Stimulated activated CD4-positive, alpha-beta T cell treated with anti-CD3 and anti-CD28 coated beads, TNF-alpha, amount 100 ng/mL, for 4 hours (primary cell): ENCODE data around the gene TRDN.

ENCODE experiments used
- DNase-seq, 3 experiments: peaks; one replicate each; pipeline ENCODE4 v3.0.0-alpha.2; 2020; ENCODE audit warnings: low read depth in 3 of 3

Gene TRDN

GRCh38 chr6:123169774-123170095 is 467.0 kb downstream of the TRDN start:
- no peak for DNase-seq

GRCh38 chr6:123168892-123169773 is 467.6 kb downstream of the TRDN start:
- no peak for DNase-seq

GRCh38 chr6:123168466-123168865 is 468.3 kb downstream of the TRDN start:
- DNase-seq: no peak
